HG02981 (cell line): ENCODE data around the gene FHOD1.

Source experiments
- ATAC-seq: cut with Tn5 transposase; IDR thresholded peaks from one replicate; pipeline ENCODE4 v1.9.1; 2021; ENCODE audit warnings: mild to moderate bottlenecking, moderate library complexity; ENCODE audit not compliant: unreplicated experiment

Gene FHOD1

DNA sequence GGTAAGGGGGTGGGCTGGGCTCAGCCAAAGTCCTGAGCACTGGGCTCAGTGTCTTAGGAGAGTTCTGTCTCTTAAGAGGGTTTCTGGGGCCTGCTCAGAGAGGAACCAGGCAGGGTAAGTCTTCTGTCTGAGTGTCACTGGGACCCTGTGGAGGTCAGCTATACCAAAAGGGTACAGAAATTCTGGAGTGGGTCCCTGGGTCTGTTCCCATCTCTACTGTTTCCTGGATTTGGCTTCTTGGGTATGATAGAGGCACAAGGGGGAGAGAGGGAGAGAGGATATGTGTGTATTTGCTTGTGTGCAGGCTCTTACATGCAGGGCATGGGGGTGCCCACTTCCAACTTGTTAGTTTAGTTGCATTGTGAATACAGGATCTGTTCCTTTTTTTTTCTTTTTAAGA, 53.7 kb downstream of the FHOD1 start:
- ATAC-seq, result no peak

DNA sequence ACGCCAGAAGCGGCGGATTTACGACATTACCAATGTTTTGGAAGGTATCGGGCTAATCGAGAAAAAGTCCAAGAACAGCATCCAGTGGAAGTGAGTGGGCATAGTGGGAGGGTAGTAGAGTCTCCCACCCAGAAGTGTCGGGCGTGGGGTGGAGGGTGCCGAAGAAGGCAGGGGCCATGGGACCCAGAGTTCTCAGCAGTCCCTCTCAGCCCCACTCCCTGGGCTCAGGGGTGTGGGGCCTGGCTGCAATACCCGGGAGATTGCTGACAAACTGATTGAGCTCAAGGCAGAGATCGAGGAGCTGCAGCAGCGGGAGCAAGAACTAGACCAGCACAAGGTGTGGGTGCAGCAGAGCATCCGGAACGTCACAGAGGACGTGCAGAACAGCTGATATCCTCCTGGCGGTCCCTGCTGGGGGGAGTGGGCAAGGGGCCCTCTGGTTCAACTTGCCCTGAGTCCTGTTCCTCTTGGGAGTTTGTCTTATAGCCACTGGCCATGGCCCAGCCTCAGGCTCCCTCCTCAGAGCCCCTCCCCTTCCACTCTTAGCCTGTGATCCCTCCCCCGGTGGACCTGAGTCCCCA, 54.4 kb downstream of the FHOD1 start:
- ATAC-seq, result no peak

DNA sequence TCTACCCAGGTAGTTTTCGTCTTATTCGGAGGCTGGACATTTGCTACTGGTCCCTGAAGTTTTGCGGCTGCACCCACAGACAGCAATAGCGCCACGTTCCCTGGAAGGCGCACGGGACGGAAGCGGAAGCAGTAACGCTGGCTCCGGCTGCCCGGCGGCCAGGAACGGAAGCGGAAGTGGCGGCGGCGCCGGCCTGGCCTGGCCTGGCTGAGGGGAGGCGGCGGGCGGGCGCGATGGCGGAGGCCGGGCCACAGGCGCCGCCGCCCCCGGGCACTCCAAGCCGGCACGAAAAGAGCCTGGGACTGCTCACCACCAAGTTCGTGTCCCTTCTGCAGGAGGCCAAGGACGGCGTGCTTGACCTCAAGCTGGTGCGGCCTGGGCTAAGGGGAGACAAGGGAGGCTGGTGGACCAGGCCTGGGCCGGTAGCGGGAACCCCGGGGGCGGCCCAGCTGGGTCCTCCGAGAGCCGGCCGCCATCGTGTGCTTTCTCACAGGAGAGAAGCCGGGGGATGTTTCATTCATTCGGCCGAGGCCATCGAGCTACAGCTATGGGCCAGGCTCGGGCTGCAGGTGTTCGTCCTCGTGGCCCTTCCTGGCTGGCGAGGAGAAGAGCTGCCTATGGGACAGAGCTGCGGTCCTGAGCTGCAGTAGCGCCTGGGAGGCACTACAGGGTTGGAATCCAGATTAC, 55.1 kb downstream of the FHOD1 start, which contains the start of gene E2F4:
Gene E2F4, plus strand, starts transcription at position 161 of the 687 bp plus-strand sequence. Its CDS starts 73 bp downstream, at position 234.
- ATAC-seq, result peak; percentile 91

DNA sequence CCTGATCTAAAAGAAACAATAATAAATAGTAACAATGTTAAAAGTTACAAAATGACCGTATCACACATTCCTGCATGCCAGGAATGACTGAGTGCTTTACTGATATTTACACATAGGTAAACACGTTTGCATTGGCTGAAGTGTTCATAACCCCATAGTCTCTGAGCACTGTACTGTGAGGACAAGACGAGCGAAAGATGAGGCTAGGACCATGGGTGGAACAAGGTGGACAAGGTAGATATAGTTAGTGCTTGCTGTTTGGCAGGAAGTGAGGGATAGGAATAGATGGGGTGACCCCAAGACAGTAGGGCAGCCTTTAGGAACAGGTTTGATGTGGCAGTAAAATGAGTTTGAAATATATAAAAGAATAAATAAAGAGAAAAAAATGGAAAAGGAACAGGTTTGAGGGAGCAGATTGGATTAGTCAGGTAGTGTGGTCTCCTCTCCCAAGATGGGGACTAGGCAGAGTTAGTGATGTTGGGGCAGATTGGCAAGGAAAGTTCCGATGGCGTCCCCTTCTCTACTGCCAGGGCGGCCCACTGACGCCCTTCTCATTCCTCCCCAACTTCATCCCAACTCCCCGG, 55.8 kb downstream of the FHOD1 start:
- no peak for ATAC-seq

- ATAC-seq, result no peak
Observed at GRCh38 chr16:67190448-67191399, 56.6 kb downstream of the FHOD1 start.

DNA sequence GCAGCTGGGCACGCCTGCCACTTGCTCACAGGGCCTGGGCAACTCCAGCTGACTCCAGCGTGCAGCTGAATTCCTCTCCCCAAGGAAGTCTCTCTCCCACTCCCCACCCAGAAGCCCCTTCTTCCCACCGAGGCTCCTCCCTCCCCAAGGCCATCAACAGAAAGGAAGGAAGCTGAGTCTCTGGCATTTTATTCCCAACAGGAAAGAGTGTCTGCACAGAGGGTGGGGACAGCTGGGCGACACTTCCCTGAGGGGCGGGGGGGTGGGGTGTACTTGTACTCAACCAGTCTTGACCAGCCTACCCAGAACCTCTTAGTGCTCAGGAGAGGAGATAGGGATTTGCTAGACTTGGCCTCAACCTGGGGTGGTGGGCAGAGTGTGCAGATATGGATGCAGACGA, 57.2 kb downstream of the FHOD1 start, which contains the start of gene EXOC3L1:
Gene EXOC3L1, minus strand, starts transcription at position 96 of the 400 bp plus-strand sequence. CDS start 460 bp downstream, outside the sequence.
- no peak for ATAC-seq

GRCh38 chr16:67188798-67189197, 58.5 kb downstream of the FHOD1 start:
- ATAC-seq, result no peak

GRCh38 chr16:67188323-67188722, 59.0 kb downstream of the FHOD1 start:
- no peak for ATAC-seq

DNA sequence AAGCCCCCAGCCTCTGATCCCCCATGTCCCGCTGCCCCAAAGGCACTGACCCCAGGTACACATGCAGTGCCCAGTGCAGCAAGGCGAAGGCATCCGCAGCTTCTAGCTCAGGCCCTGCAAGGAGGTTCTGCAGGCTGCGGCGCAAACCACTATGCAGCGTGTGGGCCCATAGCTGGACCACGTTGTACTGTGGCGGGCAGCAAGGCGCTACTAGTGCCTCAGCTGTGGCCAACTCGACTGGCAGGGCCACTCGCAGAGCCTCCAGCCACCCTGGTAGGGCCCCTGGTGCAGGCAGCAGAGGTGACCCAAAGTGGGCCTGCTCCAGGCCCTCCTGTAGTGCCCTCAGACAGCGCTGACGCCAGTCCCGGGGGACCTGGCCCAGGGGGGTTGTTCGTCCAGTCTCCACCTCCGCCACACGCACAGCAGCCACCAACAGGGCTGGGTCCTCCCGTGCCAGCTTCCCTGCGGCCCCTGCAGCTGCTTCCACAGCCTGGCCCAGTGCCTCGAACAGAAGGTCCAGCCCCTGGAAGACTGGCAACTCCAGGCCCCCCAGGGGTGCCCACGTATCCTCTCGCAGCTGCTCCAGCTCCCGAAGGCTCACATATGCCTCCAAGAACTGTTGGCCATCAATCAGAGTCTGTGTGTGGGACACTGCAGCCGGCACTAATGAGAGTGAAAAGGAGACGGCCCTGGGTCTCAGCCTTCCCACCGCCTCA, 59.9 kb downstream of the FHOD1 start:
- no peak for ATAC-seq

- no peak for ATAC-seq
Observed at GRCh38 chr16:67186550-67186950, 60.7 kb downstream of the FHOD1 start.

GRCh38 chr16:67185651-67186134, 61.6 kb downstream of the FHOD1 start:
- ATAC-seq, result no peak

- ATAC-seq, result no peak
Observed at GRCh38 chr16:67184995-67185650, 62.2 kb downstream of the FHOD1 start.

GRCh38 chr16:67184453-67184994, 62.8 kb downstream of the FHOD1 start:
- ATAC-seq, result peak; percentile 2

DNA sequence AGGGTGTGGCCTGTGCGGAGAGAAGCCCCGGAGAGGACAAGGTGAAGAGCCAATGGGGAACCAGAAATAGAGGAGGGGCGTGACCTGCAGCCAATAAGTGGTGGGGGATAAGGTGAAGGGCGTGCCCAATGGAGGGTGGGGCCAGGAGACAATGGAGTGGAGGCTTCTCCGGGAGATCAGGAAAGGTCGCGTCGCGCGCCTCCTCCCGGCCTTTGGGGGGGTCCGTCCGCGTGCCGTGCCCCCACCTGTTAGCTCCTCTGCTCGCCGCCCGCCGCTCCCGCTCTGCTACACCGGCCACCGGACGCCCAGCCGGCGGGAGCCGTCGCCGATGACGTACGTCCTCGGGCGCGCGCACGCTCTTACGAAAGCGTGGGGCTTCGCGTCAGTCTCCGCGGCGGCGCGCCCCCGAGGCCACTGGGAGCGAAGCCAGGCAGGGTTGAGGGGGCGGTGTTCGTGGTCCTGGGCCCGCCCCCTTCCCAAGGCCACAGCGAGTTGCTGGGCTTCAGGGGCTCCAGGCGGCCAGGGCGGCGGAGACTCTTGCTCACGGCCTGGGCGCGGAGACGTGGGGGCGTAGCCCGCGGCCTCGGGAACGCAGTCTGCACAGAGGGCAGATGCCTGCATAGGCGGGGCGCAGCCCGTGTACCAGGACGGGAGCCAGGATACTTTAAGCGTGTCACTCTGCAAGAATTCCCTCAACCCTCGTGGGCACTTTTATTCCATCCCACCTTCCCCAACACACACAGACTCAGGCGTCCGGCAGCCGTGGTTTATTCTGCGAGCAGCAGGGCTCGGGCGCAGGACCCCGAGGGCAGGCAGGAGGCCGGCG, 63.4 kb downstream of the FHOD1 start, which contains the start of gene MATCAP1:
Gene MATCAP1, minus strand, starts transcription at position 337 of the 826 bp plus-strand sequence. CDS start 3,353 bp downstream, outside the sequence.
- peak; percentile 90 for ATAC-seq

DNA sequence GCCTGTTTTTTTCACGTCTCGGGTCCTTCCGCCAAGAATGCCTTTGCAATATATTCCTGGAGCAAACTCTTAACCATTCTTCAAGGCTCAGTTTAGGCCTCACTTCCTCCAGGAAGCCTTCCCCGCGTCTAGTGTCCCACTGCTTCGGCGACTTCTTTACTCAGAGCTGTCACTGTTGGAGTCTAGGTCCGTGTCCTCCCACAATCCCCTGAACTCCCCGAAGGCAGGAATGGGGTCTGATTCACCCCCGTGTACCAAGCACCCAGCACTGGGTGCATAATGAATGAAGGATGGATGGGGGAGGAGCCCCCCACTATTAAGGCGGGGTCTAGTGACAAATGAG, 64.0 kb downstream of the FHOD1 start:
- no peak for ATAC-seq

- no peak for ATAC-seq
Observed at GRCh38 chr16:67182288-67182687, 65.0 kb downstream of the FHOD1 start.

GRCh38 chr16:67181346-67181745, 65.9 kb downstream of the FHOD1 start:
- ATAC-seq, result no peak

DNA sequence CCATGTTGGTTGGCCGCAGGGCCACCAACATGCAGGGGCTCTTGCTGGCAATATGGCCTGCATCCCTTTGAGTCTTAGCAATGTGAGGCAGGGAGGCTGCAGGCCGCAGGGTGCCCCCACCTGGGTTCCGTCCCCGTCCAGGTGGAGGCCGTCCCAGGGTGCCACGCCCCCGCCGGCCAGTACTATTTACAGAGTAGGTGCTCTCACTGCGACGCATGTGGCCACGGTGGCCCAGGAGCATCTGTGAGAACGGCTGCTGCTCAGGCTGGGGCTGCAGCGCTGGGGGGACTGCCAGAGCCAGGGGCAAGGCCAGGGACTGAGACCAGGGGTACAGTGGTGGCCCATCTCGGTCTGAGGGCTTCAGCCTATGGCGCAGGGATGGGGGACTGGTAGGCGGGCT, 67.1 kb downstream of the FHOD1 start:
- ATAC-seq, result no peak
